IMR-90 (cell line): Measurements from ENCODE around the gene HMGB3. TPM values are rescaled to one million over a fixed set of nuclear protein-coding genes. Genes with fewer than 3 reads are reported as not detected.

Source experiments
- ATAC-seq: fragments of 200-7000 bp; cut with Tn5 transposase; 2 replicates; pipeline ENCODE4 v1.9.1; 2020; ENCODE audit warnings: low read depth, mild to moderate bottlenecking, moderate library complexity
- BruUV-seq: library from RNA; stranded (reverse); fragments of 400-500 nt; replicated peaks from 2 replicates; lab custom pipeline; 2021; lab: Mats Ljungman, UMichigan
- CTCF ChIA-PET: fragments of 300-600 bp; formaldehyde crosslinking; extraction: SDS; loops from one replicate; lab custom pipeline; 2021; ENCODE audit warnings: antibody characterized with exemption; lab: Yijun Ruan, JAX
- POLR2A ChIA-PET: fragments of 300-600 bp; sonication (Branson Sonifier 250); formaldehyde crosslinking; loops from one replicate; lab custom pipeline; 2022; ENCODE audit warnings: antibody characterized with exemption; ENCODE audit not compliant: unreplicated experiment; lab: Charles Lee
- DNase-seq: peaks from one replicate; pipeline ENCODE4 v3.0.0; 2013
- H2AFZ ChIP-seq: replicated peaks from 2 replicates; pipeline ENCODE3; 2013; ENCODE audit warnings: low read length, mild to moderate bottlenecking; ENCODE audit not compliant: poor library complexity
- H2AK5ac ChIP-seq: 2 replicates; pipeline ENCODE4 v1.6.1; 2013; ENCODE audit warnings: low read depth, low read length, inconsistent platforms
- H2AK9ac ChIP-seq: replicated peaks from 2 replicates; pipeline ENCODE3; 2013; ENCODE audit warnings: mild to moderate bottlenecking, low read depth, low read length, moderate library complexity; ENCODE audit not compliant: poor library complexity
- H2BK120ac ChIP-seq: 2 replicates; pipeline ENCODE4 v1.6.1; 2013; ENCODE audit warnings: low read depth, low read length, inconsistent platforms
- H2BK15ac ChIP-seq: 3 replicates; pipeline ENCODE4 v1.6.1; 2013; ENCODE audit warnings: low read depth, low read length, inconsistent platforms
- H2BK20ac ChIP-seq: 2 replicates; pipeline ENCODE4 v1.6.1; 2013; ENCODE audit warnings: low read depth, mild to moderate bottlenecking, inconsistent platforms, low read length, moderate library complexity
- H2BK5ac ChIP-seq: 2 replicates; pipeline ENCODE4 v1.6.1; 2013; ENCODE audit warnings: mild to moderate bottlenecking, low read depth, low read length, inconsistent platforms; ENCODE audit not compliant: poor library complexity, severe bottlenecking
- H3K14ac ChIP-seq: replicated peaks from 2 replicates; pipeline ENCODE4 v1.6.1; 2013; ENCODE audit warnings: low read depth, low read length, inconsistent platforms
- H3K18ac ChIP-seq: 2 replicates; pipeline ENCODE4 v1.6.1; 2013; ENCODE audit warnings: low read depth, low read length, control low read depth
- H3K23ac ChIP-seq: 2 replicates; pipeline ENCODE4 v1.6.1; 2013; ENCODE audit warnings: low read depth, low read length, inconsistent platforms
- H3K27ac ChIP-seq: 2 replicates; pipeline ENCODE4 v1.5.1; 2013; ENCODE audit warnings: mild to moderate bottlenecking, control low read depth, low read length; ENCODE audit not compliant: insufficient read depth
- H3K27me3 ChIP-seq: 2 replicates; pipeline ENCODE4 v1.6.1; 2013; ENCODE audit warnings: low read length; ENCODE audit not compliant: control insufficient read depth, insufficient read depth
- H3K36me3 ChIP-seq: 2 replicates; pipeline ENCODE4 v1.6.1; 2013; ENCODE audit warnings: low read length, mixed read lengths; ENCODE audit not compliant: control insufficient read depth, insufficient read depth
- H3K4ac ChIP-seq: 2 replicates; pipeline ENCODE4 v1.6.1; 2013; ENCODE audit warnings: low read depth, low read length, inconsistent platforms
- H3K4me1 ChIP-seq: 2 replicates; pipeline ENCODE4 v1.6.1; 2013; ENCODE audit warnings: low read length, mixed read lengths; ENCODE audit not compliant: control insufficient read depth, insufficient read depth
- H3K4me2 ChIP-seq: 2 replicates; pipeline ENCODE4 v1.6.1; 2013; ENCODE audit warnings: low read depth, mild to moderate bottlenecking, control low read depth, low read length, moderate library complexity
- H3K4me3 ChIP-seq: 2 replicates; pipeline ENCODE4 v1.5.1; 2013; ENCODE audit warnings: low read depth, mild to moderate bottlenecking, control low read depth, low read length, moderate library complexity; ENCODE audit not compliant: insufficient read depth
- H3K56ac ChIP-seq: 2 replicates; pipeline ENCODE4 v1.6.1; 2013; ENCODE audit warnings: low read length, inconsistent platforms; ENCODE audit not compliant: insufficient read depth; ENCODE audit errors: extremely low read depth
- H3K79me1 ChIP-seq, 2 experiments: 2 replicates each; pipeline ENCODE4 v1.6.1; 2013; ENCODE audit warnings: low read length in 2 of 2, inconsistent platforms in 1 of 2, low read depth in 1 of 2
- H3K9ac ChIP-seq: 2 replicates; pipeline ENCODE4 v1.6.1; 2013; ENCODE audit warnings: low read depth, low read length, control low read depth
- H3K9me1 ChIP-seq: 2 replicates; pipeline ENCODE4 v1.6.1; 2013; ENCODE audit warnings: low read length, inconsistent platforms; ENCODE audit not compliant: insufficient read depth
- H3K9me3 ChIP-seq: 2 replicates; pipeline ENCODE4 v1.6.1; 2013; ENCODE audit warnings: low read length; ENCODE audit not compliant: control insufficient read depth, insufficient read depth
- H4K20me1 ChIP-seq: 2 replicates; pipeline ENCODE4 v1.6.1; 2013; ENCODE audit warnings: low read length, inconsistent platforms; ENCODE audit not compliant: insufficient read depth
- H4K5ac ChIP-seq: 2 replicates; pipeline ENCODE4 v1.6.1; 2013; ENCODE audit warnings: mild to moderate bottlenecking, low read depth, low read length, control low read depth
- H4K8ac ChIP-seq, 2 experiments: 2 replicates each; pipeline ENCODE4 v1.6.1; 2013; ENCODE audit warnings: low read depth in 2 of 2, low read length in 2 of 2, control low read depth in 1 of 2, inconsistent platforms in 1 of 2
- H4K91ac ChIP-seq: 2 replicates; pipeline ENCODE4 v1.6.1; 2013; ENCODE audit warnings: low read depth, low read length, inconsistent platforms; ENCODE audit not compliant: insufficient read depth
- BHLHE40 ChIP-seq: fragments of 150-350 bp; IDR thresholded peaks from 2 replicates; pipeline ENCODE4 v1.6.1; 2016; ENCODE audit warnings: mild to moderate bottlenecking, low read depth, low read length
- CEBPB ChIP-seq: IDR thresholded peaks from 2 replicates; pipeline ENCODE4 v1.6.1; 2012; ENCODE audit warnings: low read depth, low read length, improper control_type of control experiment
- CHD1 ChIP-seq: IDR thresholded peaks from 2 replicates; pipeline ENCODE4 v1.6.1; 2012; ENCODE audit warnings: low read depth, low read length, improper control_type of control experiment
- FOS ChIP-seq: fragments of 150-350 bp; IDR thresholded peaks from 2 replicates; pipeline ENCODE4 v1.6.1; 2016; ENCODE audit warnings: low read depth, low read length
- MAZ ChIP-seq: IDR thresholded peaks from 2 replicates; pipeline ENCODE4 v1.6.1; 2012; ENCODE audit warnings: low read depth, mild to moderate bottlenecking, low read length, improper control_type of control experiment, moderate library complexity, borderline replicate concordance
- MXI1 ChIP-seq: IDR thresholded peaks from 2 replicates; pipeline ENCODE4 v1.6.1; 2012; ENCODE audit warnings: low read depth, mild to moderate bottlenecking, low read length, moderate library complexity, borderline replicate concordance
- NFE2L2 ChIP-seq: fragments of 150-350 bp; IDR thresholded peaks from 2 replicates; pipeline ENCODE4 v1.6.1; 2016; ENCODE audit warnings: low read depth, mild to moderate bottlenecking, low read length
- POLR2A ChIP-seq: IDR thresholded peaks from 2 replicates; pipeline ENCODE4 v1.6.1; 2012; ENCODE audit warnings: mild to moderate bottlenecking, low read depth, low read length
- RAD21 ChIP-seq: IDR thresholded peaks from 2 replicates; pipeline ENCODE4 v1.6.1; 2012; ENCODE audit warnings: low read length, improper control_type of control experiment
- RCOR1 ChIP-seq: IDR thresholded peaks from 2 replicates; pipeline ENCODE4 v1.6.1; 2012; ENCODE audit warnings: mild to moderate bottlenecking, low read length, improper control_type of control experiment; ENCODE audit not compliant: insufficient replicate concordance
- RFX5 ChIP-seq: IDR thresholded peaks from 2 replicates; pipeline ENCODE4 v1.8.0; 2012; ENCODE audit warnings: low read depth, mild to moderate bottlenecking, low read length, moderate library complexity
- SMC3 ChIP-seq: fragments of 150-350 bp; IDR thresholded peaks from 2 replicates; pipeline ENCODE4 v1.6.1; 2016; ENCODE audit warnings: low read depth, mild to moderate bottlenecking, antibody characterized with exemption, low read length, moderate library complexity
- WGBS, 2 experiments: methylation state at CpG; one replicate each; pipeline versions ENCODE4 v1.1.5 to v1.1.7; 2013; ENCODE audit warnings: missing lambda C conversion rate in 2 of 2; ENCODE audit not compliant: insufficient read length in 1 of 2; ENCODE audit errors: extremely low coverage in 2 of 2; 5-methylcytosine and 5-hydroxymethylcytosine counted together
- dilution Hi-C: fragments of 300-500 bp; cut with HindIII; formaldehyde crosslinking; loops from one replicate; pipeline ENCODE4 v1.14.3; 2018; ENCODE audit warnings: low sequenced_read_pairs; ENCODE audit not compliant: unreplicated experiment
- in situ Hi-C: fragments of 300-500 bp; cut with MboI; formaldehyde crosslinking; loops from 3 replicates; pipeline ENCODE4 v1.14.3; 2019; ENCODE audit warnings: low sequenced_read_pairs, inconsistent platforms, mixed read lengths
- intact Hi-C: fragments of 100-400 bp; cut with micrococcal nuclease; formaldehyde crosslinking; loops from 2 replicates; pipeline ENCODE4 v1.10.0; 2022
- polyA plus RNA-seq, 3 experiments: library from polyadenylated mRNA; depleted of rRNA; stranded (reverse); fragments of >200 nt; gene quantifications; 2 replicates each; pipeline ENCODE4 v1.2.3, GENCODE V29; 2012; ENCODE audit warnings: low replicate concordance in 1 of 3
- total RNA-seq: library from RNA; depleted of rRNA; stranded (reverse); fragments of >200 nt; gene quantifications from 2 replicates; pipeline ENCODE4 v1.2.3, GENCODE V29; 2012
- TF ChIP-seq, protein P1 (sequence below): fragments of 150-350 bp; IDR thresholded peaks from 2 replicates; pipeline ENCODE4 v1.6.1; 2016; ENCODE audit warnings: low read depth, mild to moderate bottlenecking, low read length, moderate library complexity, borderline replicate concordance
- TF ChIP-seq, protein P2 (sequence below): fragments of 150-350 bp; IDR thresholded peaks from 2 replicates; pipeline ENCODE4 v1.6.1; 2017; ENCODE audit warnings: mild to moderate bottlenecking, antibody characterized with exemption, low read length, low read depth
- TF ChIP-seq, protein P3 (sequence below): conservative IDR thresholded peaks from 2 replicates; pipeline ENCODE4 v1.5.1; 2012; ENCODE audit warnings: mild to moderate bottlenecking, low read depth, low read length, improper control_type of control experiment

HMGB3 gene
- total and polyA plus RNA-seq, 2 of the 4 experiments (the other 2 are of a cell fraction): 14.7 to 21.3 TPM

- no peak overlapping the region for H2AK5ac ChIP-seq
- H3K9me3 ChIP-seq: peaks cover 4% of the 10 kb centered on the region; the same call in 1 of the 2 replicates
- H3K36me3 ChIP-seq: no peaks in the 10 kb centered on the region
- no peak overlapping the region for H4K91ac ChIP-seq
- H3K79me1 ChIP-seq: no peaks in the 10 kb centered on the region
- H4K8ac ChIP-seq: no peak overlapping the region
- DNase-seq: no peak
- H3K9me1 ChIP-seq: no peaks in the 10 kb centered on the region
- no peak overlapping the region for H3K14ac ChIP-seq
- 60% methylated on average over 1 of the region's 5 CpGs; no CpG with 5 or more reads in 1 of the 2 experiments for WGBS, 2 experiments
- no peaks in the 10 kb centered on the region for H3K27me3 ChIP-seq
- no peak overlapping the region for H3K4me2 ChIP-seq
- H2BK15ac ChIP-seq: no peak overlapping the region
- H2BK120ac ChIP-seq: no peak overlapping the region
- H3K27ac ChIP-seq: no peak overlapping the region
- no peaks in the 10 kb centered on the region for H4K20me1 ChIP-seq
- dilution Hi-C loops (no loop called here), in situ Hi-C loops (no loop called here), intact Hi-C loops (no loop called here)
- H2BK20ac ChIP-seq: no peak overlapping the region
- H2BK5ac ChIP-seq: no peak overlapping the region
- H3K4me3 ChIP-seq: no peak overlapping the region
- H3K23ac ChIP-seq: no peak overlapping the region
- BruUV-seq: no TSS peak
- TF ChIP-seq, protein P1, sequence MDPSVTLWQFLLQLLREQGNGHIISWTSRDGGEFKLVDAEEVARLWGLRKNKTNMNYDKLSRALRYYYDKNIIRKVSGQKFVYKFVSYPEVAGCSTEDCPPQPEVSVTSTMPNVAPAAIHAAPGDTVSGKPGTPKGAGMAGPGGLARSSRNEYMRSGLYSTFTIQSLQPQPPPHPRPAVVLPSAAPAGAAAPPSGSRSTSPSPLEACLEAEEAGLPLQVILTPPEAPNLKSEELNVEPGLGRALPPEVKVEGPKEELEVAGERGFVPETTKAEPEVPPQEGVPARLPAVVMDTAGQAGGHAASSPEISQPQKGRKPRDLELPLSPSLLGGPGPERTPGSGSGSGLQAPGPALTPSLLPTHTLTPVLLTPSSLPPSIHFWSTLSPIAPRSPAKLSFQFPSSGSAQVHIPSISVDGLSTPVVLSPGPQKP: no peak
- no peak for TF ChIP-seq MXI1
- TF ChIP-seq CHD1: no peak
- no peak for TF ChIP-seq FOS
- no peak for TF ChIP-seq CEBPB
- TF ChIP-seq, protein P2, sequence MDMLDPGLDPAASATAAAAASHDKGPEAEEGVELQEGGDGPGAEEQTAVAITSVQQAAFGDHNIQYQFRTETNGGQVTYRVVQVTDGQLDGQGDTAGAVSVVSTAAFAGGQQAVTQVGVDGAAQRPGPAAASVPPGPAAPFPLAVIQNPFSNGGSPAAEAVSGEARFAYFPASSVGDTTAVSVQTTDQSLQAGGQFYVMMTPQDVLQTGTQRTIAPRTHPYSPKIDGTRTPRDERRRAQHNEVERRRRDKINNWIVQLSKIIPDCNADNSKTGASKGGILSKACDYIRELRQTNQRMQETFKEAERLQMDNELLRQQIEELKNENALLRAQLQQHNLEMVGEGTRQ: no peak
- TF ChIP-seq SMC3: no peak
- no peak for TF ChIP-seq RCOR1
- no peak for TF ChIP-seq NFE2L2
- TF ChIP-seq RFX5: no peak
- TF ChIP-seq RAD21: no peak
- no peak for TF ChIP-seq BHLHE40
- no peak for TF ChIP-seq POLR2A
- TF ChIP-seq MAZ: no peak
- TF ChIP-seq, protein P3, sequence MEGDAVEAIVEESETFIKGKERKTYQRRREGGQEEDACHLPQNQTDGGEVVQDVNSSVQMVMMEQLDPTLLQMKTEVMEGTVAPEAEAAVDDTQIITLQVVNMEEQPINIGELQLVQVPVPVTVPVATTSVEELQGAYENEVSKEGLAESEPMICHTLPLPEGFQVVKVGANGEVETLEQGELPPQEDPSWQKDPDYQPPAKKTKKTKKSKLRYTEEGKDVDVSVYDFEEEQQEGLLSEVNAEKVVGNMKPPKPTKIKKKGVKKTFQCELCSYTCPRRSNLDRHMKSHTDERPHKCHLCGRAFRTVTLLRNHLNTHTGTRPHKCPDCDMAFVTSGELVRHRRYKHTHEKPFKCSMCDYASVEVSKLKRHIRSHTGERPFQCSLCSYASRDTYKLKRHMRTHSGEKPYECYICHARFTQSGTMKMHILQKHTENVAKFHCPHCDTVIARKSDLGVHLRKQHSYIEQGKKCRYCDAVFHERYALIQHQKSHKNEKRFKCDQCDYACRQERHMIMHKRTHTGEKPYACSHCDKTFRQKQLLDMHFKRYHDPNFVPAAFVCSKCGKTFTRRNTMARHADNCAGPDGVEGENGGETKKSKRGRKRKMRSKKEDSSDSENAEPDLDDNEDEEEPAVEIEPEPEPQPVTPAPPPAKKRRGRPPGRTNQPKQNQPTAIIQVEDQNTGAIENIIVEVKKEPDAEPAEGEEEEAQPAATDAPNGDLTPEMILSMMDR: no peak
- no peaks in the 10 kb centered on the region for H3K4me1 ChIP-seq
- H2AK9ac ChIP-seq: no peak overlapping the region
- H3K18ac ChIP-seq: no peak overlapping the region
- ChIA-PET POLR2A (no interaction called here), CTCF (no interaction called here)
- no peak overlapping the region for H2AFZ ChIP-seq
- H3K56ac ChIP-seq: no peak overlapping the region
- no peak overlapping the region for H4K5ac ChIP-seq
- no peak overlapping the region for H3K9ac ChIP-seq
- H3K4ac ChIP-seq: no peak overlapping the region
- no peak for ATAC-seq
Measured at GRCh38 chrX:151013164-151013743, 30.1 kb downstream of the HMGB3 start.
